PC-9 (cell line): ENCODE data around the gene RTN4R.

ENCODE experiments used
- EZH2 ChIP-seq: fragments of 200-600 bp; sonication (generic); IDR thresholded peaks from 2 replicates; pipeline ENCODE4 v1.8.0; 2017; ENCODE audit warnings: antibody characterized with exemption, low read depth
- TF ChIP-seq, protein P1 (sequence below): fragments of 200-600 bp; sonication (generic); conservative IDR thresholded peaks from 2 replicates; pipeline ENCODE4 v1.6.1; 2017; ENCODE audit warnings: mixed run types, antibody characterized with exemption, mild to moderate bottlenecking, moderate library complexity

DNA sequence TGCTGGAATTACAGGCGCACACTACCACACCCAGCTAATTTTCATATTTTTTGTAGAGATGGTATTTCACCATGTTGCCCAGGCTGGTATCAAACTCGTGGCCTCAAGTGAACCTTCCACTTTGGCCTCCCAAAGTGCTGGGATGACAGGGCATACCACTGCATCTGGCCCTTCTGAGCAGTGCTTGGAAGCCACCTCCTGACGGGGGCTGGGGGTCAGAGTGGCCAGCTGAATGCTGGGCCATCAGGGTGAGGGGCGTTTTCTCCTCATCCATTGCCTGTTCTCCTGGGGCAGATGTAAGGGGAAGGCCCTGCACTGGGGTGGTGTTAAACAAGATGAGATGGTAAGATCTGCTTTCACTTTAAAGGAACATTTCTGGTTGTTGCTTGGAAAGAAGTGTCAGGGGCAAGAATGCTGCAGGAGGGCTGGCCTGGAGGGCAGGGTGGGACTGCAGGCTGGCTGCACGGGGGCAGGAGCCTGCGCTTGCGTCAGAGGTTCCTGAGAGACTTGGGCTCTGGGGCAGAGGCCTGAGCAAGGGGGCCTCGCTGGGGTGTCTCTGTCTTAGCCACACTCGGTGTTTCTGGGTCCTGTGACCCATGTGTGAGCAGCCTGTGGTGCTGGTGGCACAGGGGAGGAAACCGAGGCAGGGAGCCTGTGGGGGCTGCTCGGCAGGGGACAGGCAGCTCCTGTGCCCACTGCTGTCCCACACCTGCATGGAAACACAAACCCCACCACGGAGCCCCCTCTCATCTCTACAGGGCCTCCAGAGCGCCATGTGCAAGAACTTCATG lies 34.5 kb upstream of the RTN4R start:
- TF ChIP-seq, protein P1, sequence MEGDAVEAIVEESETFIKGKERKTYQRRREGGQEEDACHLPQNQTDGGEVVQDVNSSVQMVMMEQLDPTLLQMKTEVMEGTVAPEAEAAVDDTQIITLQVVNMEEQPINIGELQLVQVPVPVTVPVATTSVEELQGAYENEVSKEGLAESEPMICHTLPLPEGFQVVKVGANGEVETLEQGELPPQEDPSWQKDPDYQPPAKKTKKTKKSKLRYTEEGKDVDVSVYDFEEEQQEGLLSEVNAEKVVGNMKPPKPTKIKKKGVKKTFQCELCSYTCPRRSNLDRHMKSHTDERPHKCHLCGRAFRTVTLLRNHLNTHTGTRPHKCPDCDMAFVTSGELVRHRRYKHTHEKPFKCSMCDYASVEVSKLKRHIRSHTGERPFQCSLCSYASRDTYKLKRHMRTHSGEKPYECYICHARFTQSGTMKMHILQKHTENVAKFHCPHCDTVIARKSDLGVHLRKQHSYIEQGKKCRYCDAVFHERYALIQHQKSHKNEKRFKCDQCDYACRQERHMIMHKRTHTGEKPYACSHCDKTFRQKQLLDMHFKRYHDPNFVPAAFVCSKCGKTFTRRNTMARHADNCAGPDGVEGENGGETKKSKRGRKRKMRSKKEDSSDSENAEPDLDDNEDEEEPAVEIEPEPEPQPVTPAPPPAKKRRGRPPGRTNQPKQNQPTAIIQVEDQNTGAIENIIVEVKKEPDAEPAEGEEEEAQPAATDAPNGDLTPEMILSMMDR, result no peak
- no peak for TF ChIP-seq EZH2
